ENCODE measurements around the gene FKBP1B.
A peak's percentile ranks its signal among the peaks of the same experiment; 100 is the strongest.

The FKBP1B gene

DNA sequence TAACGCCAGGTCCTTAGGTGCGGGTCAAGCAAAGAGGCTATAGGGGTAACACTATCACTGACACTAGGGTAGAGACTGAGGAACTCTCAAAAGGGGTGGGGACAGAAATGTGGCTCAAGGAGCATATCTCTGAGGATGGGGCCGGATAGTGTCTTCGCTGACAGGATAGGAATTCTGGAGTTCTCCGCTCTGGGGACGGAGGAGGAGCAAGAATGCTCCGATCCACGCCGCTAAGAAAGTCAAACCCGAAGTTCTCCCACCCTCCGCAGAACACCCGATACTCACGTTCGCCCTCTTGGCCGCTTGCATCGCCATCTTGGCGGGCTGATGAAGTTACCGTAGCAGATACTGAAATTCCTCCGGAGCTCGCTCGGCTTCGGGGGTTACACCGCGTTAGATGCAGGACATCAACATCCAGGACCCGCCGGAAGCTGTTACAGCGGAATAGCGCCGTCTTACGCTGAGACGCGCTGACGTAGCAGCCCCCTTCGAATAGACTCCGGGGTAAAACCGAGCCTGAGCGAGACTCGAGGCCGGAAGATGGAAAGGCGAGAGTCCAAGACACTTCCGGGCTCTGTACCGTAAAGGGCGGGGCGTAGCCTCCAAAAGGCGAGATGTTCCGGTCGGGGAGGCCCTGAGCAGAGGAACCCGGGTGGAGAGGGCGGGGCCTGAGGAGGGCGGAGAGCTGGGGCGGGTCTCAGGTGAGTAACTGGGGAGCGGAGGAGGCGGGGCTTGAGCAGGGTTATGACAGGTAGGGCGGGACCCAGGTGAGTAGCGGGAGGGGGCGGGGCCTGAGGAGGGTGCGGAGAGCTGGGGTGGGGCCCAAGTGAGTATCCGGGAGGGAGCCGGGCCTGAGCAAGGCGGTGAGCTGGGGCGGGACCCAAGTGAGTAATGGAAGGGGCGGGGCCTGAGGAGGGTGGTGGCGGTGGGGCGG is 26.6 kb downstream of the FKBP1B start, which contains the start of gene SF3B6:
Gene SF3B6 (minus strand): TSS at position 412 of the 934 bp plus-strand sequence. CDS start 97 bp downstream, at position 315.
- Histone ChIP-seq H3K27ac (ENCODE audit: low read depth, low read length) (peak within 1 kb of the TSS; percentile 50), H3K79me1 (ENCODE audit: low read length) (peaks cover 8% of the 10 kb centered on the region), H4K8ac (ENCODE audit: low read depth, low read length) (peak within 1 kb of the TSS; percentile 86), H3K79me2 (ENCODE audit: control insufficient read depth, insufficient read depth, low read length, poor library complexity) (peaks cover 3% of the 10 kb centered on the region), H4K12ac (ENCODE audit: low read depth, low read length) (peak within 1 kb of the TSS; percentile 56), H3K14ac (ENCODE audit: low read length) (peak within 1 kb of the TSS; percentile 43), H3K36me3 (ENCODE audit: control insufficient read depth in 1 of 2, insufficient read depth in 2 of 2, low read length in 2 of 2) (peaks cover 6 to 15% of the 10 kb centered on the region in 2 experiments), H2BK5ac (ENCODE audit: low read depth, low read length, poor library complexity) (no peak within 1 kb of the TSS), H2BK120ac (ENCODE audit: insufficient read depth, low read length, poor library complexity) (no peak within 1 kb of the TSS), H2AFZ (ENCODE audit: insufficient read depth, low read length, poor library complexity) (peak within 1 kb of the TSS; percentile 66), H3K4me3 (ENCODE audit: low read depth, low read length) (peak within 1 kb of the TSS; percentile 90), H3K4me2 (ENCODE audit: low read length) (peak within 1 kb of the TSS; percentile 93), H2BK12ac (ENCODE audit: low read length) (no peak within 1 kb of the TSS), H3K9ac (ENCODE audit: low read length) (peak within 1 kb of the TSS; percentile 81), H2AK5ac (ENCODE audit: low read length) (no peak within 1 kb of the TSS), H4K91ac (ENCODE audit: low read depth, low read length) (peak within 1 kb of the TSS; percentile 67), H3K18ac (ENCODE audit: low read length) (peak within 1 kb of the TSS; percentile 51), H3K4me1 (ENCODE audit: control insufficient read depth in 1 of 2, insufficient read depth in 2 of 2, low read length in 2 of 2) (peaks cover 0 to 6% of the 10 kb centered on the region in 2 experiments), H3K23ac (ENCODE audit: low read length) (no peak within 1 kb of the TSS), H3K27me3 (ENCODE audit: insufficient read depth, low read length) (no peaks in the 10 kb centered on the region), H3K9me3 (ENCODE audit: insufficient read depth, low read depth, low read length) (no peaks in the 10 kb centered on the region), H3K4ac (ENCODE audit: low read depth, low read length) (peak within 1 kb of the TSS; percentile 11)
- peak; percentile 99 to 100 for DNase-seq
- WGBS (ENCODE audit: extremely low coverage, insufficient coverage, insufficient read length), result no CpG with 5 or more reads among the region's 64 CpGs

DNA sequence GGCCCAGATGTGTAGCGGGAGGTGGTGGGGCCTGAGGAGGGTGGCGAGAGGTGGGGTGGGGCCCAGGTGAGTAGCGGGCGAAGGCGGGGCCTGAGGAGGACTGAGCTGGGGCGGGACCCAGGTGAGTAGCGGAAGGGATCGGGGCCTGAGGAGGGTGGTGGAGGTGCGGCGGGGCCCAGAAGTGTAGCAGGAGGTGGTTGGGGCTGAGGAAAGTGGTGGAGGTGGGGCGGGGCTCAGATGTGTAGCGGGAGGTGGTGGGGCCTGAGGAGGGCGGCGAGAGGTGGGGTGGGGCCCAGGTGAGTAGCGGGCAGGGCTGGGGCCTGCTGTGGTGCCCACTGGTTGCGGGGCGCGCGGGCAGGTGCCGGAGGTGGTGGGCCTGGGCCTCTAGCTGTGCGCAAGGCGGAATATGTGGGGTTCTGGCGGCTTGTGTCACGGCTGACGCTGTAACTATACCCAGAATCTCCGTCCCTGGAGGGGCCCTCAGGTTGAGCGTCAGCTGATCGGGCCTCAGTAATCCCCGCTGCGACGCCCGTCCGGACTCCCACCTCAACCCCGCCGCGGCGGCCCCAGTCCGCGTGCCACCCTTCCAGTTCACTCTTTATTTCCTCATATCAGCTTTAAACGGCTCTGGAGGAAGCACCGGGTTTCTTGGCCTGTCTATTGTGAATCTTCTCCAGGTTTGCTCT is 27.5 kb downstream of the FKBP1B start:
- DNase-seq, result peak; percentile 11 to 45
- WGBS (ENCODE audit: extremely low coverage, insufficient coverage, insufficient read length), result no CpG with 5 or more reads among the region's 41 CpGs
- Histone ChIP-seq H3K79me1 (ENCODE audit: low read length) (peaks cover 8% of the 10 kb centered on the region), H3K4me2 (ENCODE audit: low read length) (peak overlapping the region; percentile 93), H3K9me3 (ENCODE audit: insufficient read depth, low read depth, low read length) (no peaks in the 10 kb centered on the region), H3K4me1 (ENCODE audit: control insufficient read depth in 1 of 2, insufficient read depth in 2 of 2, low read length in 2 of 2) (peaks cover 0 to 6% of the 10 kb centered on the region in 2 experiments), H2BK120ac (ENCODE audit: insufficient read depth, low read length, poor library complexity) (no peak overlapping the region), H3K14ac (ENCODE audit: low read length) (peak overlapping the region; percentile 38), H2AK5ac (ENCODE audit: low read length) (no peak overlapping the region), H3K4me3 (ENCODE audit: low read depth, low read length) (peak overlapping the region; percentile 79), H3K4ac (ENCODE audit: low read depth, low read length) (peak overlapping the region; percentile 13), H3K79me2 (ENCODE audit: control insufficient read depth, insufficient read depth, low read length, poor library complexity) (peaks cover 3% of the 10 kb centered on the region), H3K36me3 (ENCODE audit: control insufficient read depth in 1 of 2, insufficient read depth in 2 of 2, low read length in 2 of 2) (peaks cover 4 to 17% of the 10 kb centered on the region in 2 experiments), H4K91ac (ENCODE audit: low read depth, low read length) (peak overlapping the region; percentile 65), H2BK12ac (ENCODE audit: low read length) (no peak overlapping the region), H4K8ac (ENCODE audit: low read depth, low read length) (peak overlapping the region; percentile 86), H3K9ac (ENCODE audit: low read length) (peak overlapping the region; percentile 74), H4K12ac (ENCODE audit: low read depth, low read length) (peak overlapping the region; percentile 56), H3K18ac (ENCODE audit: low read length) (peak overlapping the region; percentile 51), H3K27ac (ENCODE audit: low read depth, low read length) (peak overlapping the region; percentile 50), H2AFZ (ENCODE audit: insufficient read depth, low read length, poor library complexity) (peak overlapping the region; percentile 66), H2BK5ac (ENCODE audit: low read depth, low read length, poor library complexity) (no peak overlapping the region), H3K23ac (ENCODE audit: low read length) (no peak overlapping the region), H3K27me3 (ENCODE audit: insufficient read depth, low read length) (no peaks in the 10 kb centered on the region)

DNA sequence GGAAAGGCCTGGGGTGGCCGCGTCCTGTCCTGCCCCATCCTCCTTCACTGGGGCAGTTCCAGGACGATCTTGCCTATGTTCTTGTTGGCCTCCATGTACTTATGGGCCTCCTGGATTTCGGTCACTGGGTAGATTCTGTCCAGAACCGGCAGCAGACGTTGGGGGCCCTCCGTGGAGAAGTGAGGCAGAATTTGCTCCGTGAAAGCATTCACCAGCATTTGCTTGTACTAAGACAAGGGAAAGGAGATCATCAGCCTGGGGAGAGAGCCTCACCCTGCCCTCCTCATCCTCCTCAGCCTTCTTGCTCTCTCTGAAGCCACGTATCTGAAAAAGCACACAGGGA is 28.0 kb downstream of the FKBP1B start:
- H3K9me3 ChIP-seq (ENCODE audit: insufficient read depth, low read depth, low read length), result no peaks in the 10 kb centered on the region
- peak overlapping the region; percentile 50 for H3K27ac ChIP-seq (ENCODE audit: low read depth, low read length)
- H3K4me1 ChIP-seq (ENCODE audit: control insufficient read depth in 1 of 2, insufficient read depth in 2 of 2, low read length in 2 of 2), result peaks cover 0 to 6% of the 10 kb centered on the region in 2 experiments
- no peak overlapping the region for H2BK12ac ChIP-seq (ENCODE audit: low read length)
- no peaks in the 10 kb centered on the region for H3K27me3 ChIP-seq (ENCODE audit: insufficient read depth, low read length)
- H3K36me3 ChIP-seq (ENCODE audit: control insufficient read depth in 1 of 2, insufficient read depth in 2 of 2, low read length in 2 of 2), result peaks cover 5 to 22% of the 10 kb centered on the region in 2 experiments
- peak overlapping the region; percentile 93 for H3K4me2 ChIP-seq (ENCODE audit: low read length)
- peak overlapping the region; percentile 86 for H4K8ac ChIP-seq (ENCODE audit: low read depth, low read length)
- H3K4me3 ChIP-seq (ENCODE audit: low read depth, low read length), result peak overlapping the region; percentile 79
- H4K12ac ChIP-seq (ENCODE audit: low read depth, low read length), result peak overlapping the region; percentile 56
- H2BK120ac ChIP-seq (ENCODE audit: insufficient read depth, low read length, poor library complexity), result no peak overlapping the region
- DNase-seq, result no peak
- peaks cover 8% of the 10 kb centered on the region for H3K79me1 ChIP-seq (ENCODE audit: low read length)
- no peak overlapping the region for H2AK5ac ChIP-seq (ENCODE audit: low read length)
- no peak overlapping the region for H2BK5ac ChIP-seq (ENCODE audit: low read depth, low read length, poor library complexity)
- H3K9ac ChIP-seq (ENCODE audit: low read length), result peak overlapping the region; percentile 74
- H3K14ac ChIP-seq (ENCODE audit: low read length), result peak overlapping the region; percentile 38
- H2AFZ ChIP-seq (ENCODE audit: insufficient read depth, low read length, poor library complexity), result peak overlapping the region; percentile 17
- peak overlapping the region; percentile 13 for H3K4ac ChIP-seq (ENCODE audit: low read depth, low read length)
- peak overlapping the region; percentile 41 for H4K91ac ChIP-seq (ENCODE audit: low read depth, low read length)
- no CpG with 5 or more reads among the region's 9 CpGs for WGBS (ENCODE audit: extremely low coverage, insufficient coverage, insufficient read length)
- peaks cover 3% of the 10 kb centered on the region for H3K79me2 ChIP-seq (ENCODE audit: control insufficient read depth, insufficient read depth, low read length, poor library complexity)
- H3K23ac ChIP-seq (ENCODE audit: low read length), result no peak overlapping the region
- H3K18ac ChIP-seq (ENCODE audit: low read length), result no peak overlapping the region

DNA sequence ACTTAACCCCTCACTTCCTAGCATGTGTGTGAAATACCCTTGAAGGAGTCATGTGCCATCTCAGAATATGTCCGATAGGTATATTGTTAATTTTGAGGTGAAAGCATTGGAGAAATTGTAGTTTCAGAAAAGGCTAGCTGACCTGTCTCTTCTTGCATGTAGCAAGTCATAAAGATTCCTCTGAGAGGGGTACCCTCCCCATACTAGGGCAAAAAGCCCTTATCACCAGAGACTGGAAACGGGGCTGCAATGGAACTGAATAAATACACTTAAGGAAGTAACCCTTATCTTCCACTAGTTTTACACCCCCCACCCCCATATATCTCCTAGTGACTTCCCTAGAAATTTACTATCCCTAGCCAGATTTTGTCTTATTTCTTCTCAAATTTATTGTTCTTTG is 28.3 kb downstream of the FKBP1B start:
- H3K27ac ChIP-seq (ENCODE audit: low read depth, low read length), result no peak overlapping the region

More for the DNA sequence above, 28.3 kb downstream of the FKBP1B start:
- H3K14ac ChIP-seq (ENCODE audit: low read length), result no peak overlapping the region
- no peak for DNase-seq
- H4K91ac ChIP-seq (ENCODE audit: low read depth, low read length), result no peak overlapping the region
- H2BK12ac ChIP-seq (ENCODE audit: low read length), result no peak overlapping the region
- H4K8ac ChIP-seq (ENCODE audit: low read depth, low read length), result no peak overlapping the region
- no peak overlapping the region for H2BK5ac ChIP-seq (ENCODE audit: low read depth, low read length, poor library complexity)
- H3K4me1 ChIP-seq (ENCODE audit: control insufficient read depth in 1 of 2, insufficient read depth in 2 of 2, low read length in 2 of 2), result peaks cover 0 to 6% of the 10 kb centered on the region in 2 experiments
- peaks cover 8 to 23% of the 10 kb centered on the region in 2 experiments for H3K36me3 ChIP-seq (ENCODE audit: control insufficient read depth in 1 of 2, insufficient read depth in 2 of 2, low read length in 2 of 2)
- H2AK5ac ChIP-seq (ENCODE audit: low read length), result no peak overlapping the region
- H3K27me3 ChIP-seq (ENCODE audit: insufficient read depth, low read length), result no peaks in the 10 kb centered on the region
- no peaks in the 10 kb centered on the region for H3K9me3 ChIP-seq (ENCODE audit: insufficient read depth, low read depth, low read length)
- no CpG with 5 or more reads among the region's 2 CpGs for WGBS (ENCODE audit: extremely low coverage, insufficient coverage, insufficient read length)
- peak overlapping the region; percentile 50 for H3K9ac ChIP-seq (ENCODE audit: low read length)
- H3K79me2 ChIP-seq (ENCODE audit: control insufficient read depth, insufficient read depth, low read length, poor library complexity), result peaks cover 3% of the 10 kb centered on the region
- peaks cover 8% of the 10 kb centered on the region for H3K79me1 ChIP-seq (ENCODE audit: low read length)
- H3K23ac ChIP-seq (ENCODE audit: low read length), result no peak overlapping the region
- no peak overlapping the region for H4K12ac ChIP-seq (ENCODE audit: low read depth, low read length)
- H3K4me2 ChIP-seq (ENCODE audit: low read length), result peak overlapping the region; percentile 93
- H2BK120ac ChIP-seq (ENCODE audit: insufficient read depth, low read length, poor library complexity), result no peak overlapping the region
- no peak overlapping the region for H2AFZ ChIP-seq (ENCODE audit: insufficient read depth, low read length, poor library complexity)
- no peak overlapping the region for H3K4ac ChIP-seq (ENCODE audit: low read depth, low read length)
- no peak overlapping the region for H3K18ac ChIP-seq (ENCODE audit: low read length)
- H3K4me3 ChIP-seq (ENCODE audit: low read depth, low read length), result no peak overlapping the region
